Neural cell (in vitro differentiated cells): ENCODE results near the gene SPATA4. TPM values are rescaled to one million over a fixed set of nuclear protein-coding genes. Genes with fewer than 3 reads are reported as not detected.

ENCODE experiments used
- H2AFZ ChIP-seq: fragments of 200-600, 300-800 bp; sonication (generic), shearing (Covaris generic); 2 replicates; pipeline ENCODE4 v1.6.0; 2014; ENCODE audit warnings: low read depth, mild to moderate bottlenecking, antibody characterized with exemption, low read length, moderate library complexity
- H3F3A ChIP-seq: fragments of 200-600 bp; shearing (Covaris generic); 2 replicates; pipeline ENCODE4 v1.6.1; 2016; ENCODE audit warnings: mild to moderate bottlenecking, moderate library complexity, mixed read lengths, antibody characterized with exemption, low read length; ENCODE audit not compliant: insufficient read depth, poor library complexity, severe bottlenecking
- H3K27ac ChIP-seq: fragments of 200-600, 300-800 bp; sonication (generic), shearing (Covaris generic); 2 replicates; pipeline ENCODE4 v1.5.1; 2014; ENCODE audit warnings: mild to moderate bottlenecking, low read length, moderate library complexity
- H3K27me3 ChIP-seq: fragments of 300-800, 200-600 bp; sonication (generic), shearing (Covaris generic); 2 replicates; pipeline ENCODE4 v1.6.0; 2014; ENCODE audit warnings: mild to moderate bottlenecking, low read depth, low read length, moderate library complexity; ENCODE audit not compliant: insufficient read depth
- H3K36me3 ChIP-seq: fragments of 300-800, 200-600 bp; sonication (generic), shearing (Covaris generic); 2 replicates; pipeline ENCODE4 v1.5.1; 2014; ENCODE audit warnings: mild to moderate bottlenecking, antibody characterized with exemption, low read length, moderate library complexity; ENCODE audit not compliant: insufficient read depth
- H3K4me2 ChIP-seq: fragments of 300-800, 200-600 bp; sonication (generic), shearing (Covaris generic); 2 replicates; pipeline ENCODE4 v1.6.0; 2014; ENCODE audit warnings: mild to moderate bottlenecking, low read length
- H3K4me3 ChIP-seq: fragments of 300-800, 200-600 bp; sonication (generic), shearing (Covaris generic); 2 replicates; pipeline ENCODE4 v1.5.1; 2014; ENCODE audit warnings: mild to moderate bottlenecking, low read length, moderate library complexity
- H3K79me2 ChIP-seq: fragments of 200-600 bp; shearing (Covaris generic); replicated peaks from 2 replicates; pipeline ENCODE4 v1.6.0; 2014; ENCODE audit warnings: mild to moderate bottlenecking, low read length, moderate library complexity; ENCODE audit not compliant: insufficient read depth
- H3K9ac ChIP-seq: fragments of 300-800, 200-600 bp; sonication (generic), shearing (Covaris generic); 2 replicates; pipeline ENCODE4 v1.6.1; 2016; ENCODE audit warnings: mild to moderate bottlenecking, low read length, mixed read lengths
- H3K9me2 ChIP-seq: fragments of 200-600 bp; shearing (Covaris generic); 2 replicates; pipeline ENCODE4 v1.6.1; 2016; ENCODE audit warnings: mild to moderate bottlenecking, low read length, mixed read lengths; ENCODE audit not compliant: insufficient read depth
- H3K9me3 ChIP-seq: fragments of 200-600, 300-800 bp; sonication (generic), shearing (Covaris generic); 2 replicates; pipeline ENCODE4 v1.6.1; 2016; ENCODE audit warnings: mild to moderate bottlenecking, mixed run types, low read length, moderate library complexity, mixed read lengths
- H4K20me1 ChIP-seq: fragments of 200-600 bp; shearing (Covaris generic); 2 replicates; pipeline ENCODE4 v1.6.1; 2016; ENCODE audit warnings: mild to moderate bottlenecking, mixed run types; ENCODE audit not compliant: insufficient read depth
- CTCF ChIP-seq: fragments of 450-650 bp; IDR thresholded peaks from 2 replicates; pipeline ENCODE4 v1.5.1; 2014; ENCODE audit warnings: antibody characterized with exemption, mild to moderate bottlenecking, moderate library complexity; ENCODE audit not compliant: poor library complexity, severe bottlenecking
- EP300 ChIP-seq: fragments of 450-650 bp; conservative IDR thresholded peaks from 2 replicates; pipeline ENCODE4 v1.6.1; 2014; ENCODE audit warnings: antibody characterized with exemption, mild to moderate bottlenecking, moderate library complexity; ENCODE audit not compliant: poor library complexity, severe bottlenecking
- REST ChIP-seq: IDR thresholded peaks from 2 replicates; pipeline ENCODE4 v1.6.1; 2012; ENCODE audit warnings: borderline replicate concordance
- SMC3 ChIP-seq: fragments of 450-650 bp; conservative IDR thresholded peaks from 2 replicates; pipeline ENCODE4 v1.6.1; 2014; ENCODE audit warnings: antibody characterized with exemption, mild to moderate bottlenecking, moderate library complexity; ENCODE audit not compliant: poor library complexity
- TAF1 ChIP-seq: IDR thresholded peaks from 2 replicates; pipeline ENCODE4 v1.6.1; 2012; ENCODE audit warnings: low read depth
- polyA plus RNA-seq: library from polyadenylated mRNA; depleted of rRNA; stranded (reverse); fragments of >200 nt; gene quantifications from 2 replicates; pipeline ENCODE4 v1.2.3, GENCODE V29; 2014

SPATA4 gene
- polyA plus RNA-seq, 1 donor from 2014 or later: not detected

- H4K20me1 ChIP-seq: no peaks in the 10 kb centered on the region
- H2AFZ ChIP-seq: no peak overlapping the region
- H3K9ac ChIP-seq: no peak overlapping the region
- H3K79me2 ChIP-seq: no peaks in the 10 kb centered on the region
- TF ChIP-seq TAF1 (no peak), EP300 (no peak)
- H3K27me3 ChIP-seq: no peaks in the 10 kb centered on the region
- no peak overlapping the region for H3K4me3 ChIP-seq
- no peak overlapping the region for H3K4me2 ChIP-seq
- no peaks in the 10 kb centered on the region for H3K9me2 ChIP-seq
- H3K9me3 ChIP-seq: no peaks in the 10 kb centered on the region
- no peaks in the 10 kb centered on the region for H3F3A ChIP-seq
- H3K36me3 ChIP-seq: no peaks in the 10 kb centered on the region
- no peak overlapping the region for H3K27ac ChIP-seq
Measured at GRCh38 chr4:176205299-176205698, 9.9 kb upstream of the SPATA4 start.

- H4K20me1 ChIP-seq: no peaks in the 10 kb centered on the region
- no peaks in the 10 kb centered on the region for H3K27me3 ChIP-seq
Measured at GRCh38 chr4:176198316-176198903, 3.0 kb upstream of the SPATA4 start.

More at GRCh38 chr4:176198316-176198903, 3.0 kb upstream of the SPATA4 start:
- Histone ChIP-seq H3K9ac (no peak overlapping the region), H3K4me2 (no peak overlapping the region), H3K27ac (no peak overlapping the region), H3K4me3 (no peak overlapping the region), H3K79me2 (no peaks in the 10 kb centered on the region), H3F3A (no peaks in the 10 kb centered on the region), H3K36me3 (no peaks in the 10 kb centered on the region), H2AFZ (no peak overlapping the region), H3K9me3 (no peaks in the 10 kb centered on the region), H3K9me2 (no peaks in the 10 kb centered on the region)
- TF ChIP-seq REST: no peak
- no peak for TF ChIP-seq CTCF
- TF ChIP-seq EP300: no peak
- no peak for TF ChIP-seq SMC3
